Measurements from ENCODE around the gene CFAP44. TPM values are rescaled to one million over a fixed set of nuclear protein-coding genes. Genes with fewer than 3 reads are reported as not detected.

The CFAP44 gene
- total RNA-seq, 1 experiment from 2014 or later = 3.7 TPM

DNA sequence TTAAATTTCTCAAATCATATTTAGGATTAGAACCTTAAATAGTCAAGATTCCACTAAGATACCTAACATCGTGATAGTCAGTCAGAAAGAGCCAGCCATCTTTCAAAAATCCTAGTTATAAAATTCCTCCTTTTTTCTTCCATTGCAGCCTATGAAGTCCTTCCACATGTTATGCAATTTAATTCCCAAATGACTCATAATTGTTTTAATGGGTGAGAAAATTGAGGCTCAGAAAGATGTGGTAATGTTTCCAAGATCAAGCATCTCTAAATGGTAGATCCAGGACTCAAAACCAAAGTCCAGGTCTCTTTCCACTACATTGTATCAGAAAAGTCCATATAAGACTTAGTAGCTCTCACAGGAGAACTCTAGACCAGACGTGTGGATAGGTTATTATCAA is 9.5 kb downstream of the CFAP44 start:
- H3K27ac Mint-ChIP-seq = no peak overlapping the region
- no CpG with 5 or more reads among the region's 2 CpGs for WGBS (ENCODE audit: extremely low coverage, insufficient read length, low lambda C conversion rate)

More for the DNA sequence above, 9.5 kb downstream of the CFAP44 start:
- H3K18ac ChIP-seq (ENCODE audit: insufficient read length, low read depth, low read length) = no peak overlapping the region
- no peak overlapping the region for H3K27ac ChIP-seq (ENCODE audit: insufficient read length, low read depth, low read length)
- no peak overlapping the region for H3T11ph ChIP-seq (ENCODE audit: low read length)
- no peak overlapping the region for H2BK15ac ChIP-seq (ENCODE audit: low read depth, low read length)
- TF ChIP-seq, protein P1, sequence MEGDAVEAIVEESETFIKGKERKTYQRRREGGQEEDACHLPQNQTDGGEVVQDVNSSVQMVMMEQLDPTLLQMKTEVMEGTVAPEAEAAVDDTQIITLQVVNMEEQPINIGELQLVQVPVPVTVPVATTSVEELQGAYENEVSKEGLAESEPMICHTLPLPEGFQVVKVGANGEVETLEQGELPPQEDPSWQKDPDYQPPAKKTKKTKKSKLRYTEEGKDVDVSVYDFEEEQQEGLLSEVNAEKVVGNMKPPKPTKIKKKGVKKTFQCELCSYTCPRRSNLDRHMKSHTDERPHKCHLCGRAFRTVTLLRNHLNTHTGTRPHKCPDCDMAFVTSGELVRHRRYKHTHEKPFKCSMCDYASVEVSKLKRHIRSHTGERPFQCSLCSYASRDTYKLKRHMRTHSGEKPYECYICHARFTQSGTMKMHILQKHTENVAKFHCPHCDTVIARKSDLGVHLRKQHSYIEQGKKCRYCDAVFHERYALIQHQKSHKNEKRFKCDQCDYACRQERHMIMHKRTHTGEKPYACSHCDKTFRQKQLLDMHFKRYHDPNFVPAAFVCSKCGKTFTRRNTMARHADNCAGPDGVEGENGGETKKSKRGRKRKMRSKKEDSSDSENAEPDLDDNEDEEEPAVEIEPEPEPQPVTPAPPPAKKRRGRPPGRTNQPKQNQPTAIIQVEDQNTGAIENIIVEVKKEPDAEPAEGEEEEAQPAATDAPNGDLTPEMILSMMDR (conservative IDR thresholded peaks at IDR 0.05) = no peak
- H3K27me3 Mint-ChIP-seq (ENCODE audit: low read depth) = no peaks in the 10 kb centered on the region
- no peak overlapping the region for H4K91ac ChIP-seq (ENCODE audit: insufficient read length, low read depth, low read length)
- H3K4ac ChIP-seq (ENCODE audit: low read depth, low read length) = no peak overlapping the region
- H4K5ac ChIP-seq (ENCODE audit: insufficient read length, low read depth, low read length) = no peak overlapping the region
- H2BK120ac ChIP-seq (ENCODE audit: low read depth, low read length, poor library complexity, severe bottlenecking) = no peak overlapping the region
- no peaks in the 10 kb centered on the region for H3K36me3 Mint-ChIP-seq (ENCODE audit: insufficient read depth in 1 of 3, low read depth in 3 of 3)
- H3K56ac ChIP-seq (ENCODE audit: insufficient read length, low read depth, low read length) = no peak overlapping the region
- no peak overlapping the region for H3K9ac ChIP-seq (ENCODE audit: extremely low read depth, insufficient read length, low read length)
- no peaks in the 10 kb centered on the region for H3K4me1 Mint-ChIP-seq
- H3K4me3 Mint-ChIP-seq = no peak overlapping the region
- no peak for DNase-seq
- H3K27me3 ChIP-seq (ENCODE audit: insufficient read depth, low read length) = no peaks in the 10 kb centered on the region
- H3K23me2 ChIP-seq (ENCODE audit: insufficient read length, low read depth, low read length, poor library complexity, severe bottlenecking) = no peaks in the 10 kb centered on the region
- H3K9me3 Mint-ChIP-seq = no peaks in the 10 kb centered on the region
- no peaks in the 10 kb centered on the region for H3K9me3 ChIP-seq (ENCODE audit: control insufficient read depth, low read depth, low read length)
- no peak overlapping the region for H2AK5ac ChIP-seq (ENCODE audit: insufficient read length, low read length)
- no peak overlapping the region for H3K23ac ChIP-seq (ENCODE audit: insufficient read length, low read depth, low read length)
- no peak overlapping the region for H3K14ac ChIP-seq (ENCODE audit: insufficient read depth, low read length)
- no peak overlapping the region for H2AFZ ChIP-seq (ENCODE audit: low read length)
- H3K4me2 ChIP-seq (ENCODE audit: insufficient read depth, insufficient read length, low read length) = no peak overlapping the region
- no peak overlapping the region for H4K8ac ChIP-seq (replicated peaks; ENCODE audit: insufficient read length, low read depth, low read length)
- no peaks in the 10 kb centered on the region for H3K79me2 ChIP-seq (ENCODE audit: insufficient read depth, low read length)
- H2BK12ac ChIP-seq (ENCODE audit: insufficient read length, low read depth, low read length) = no peak overlapping the region
- no peak overlapping the region for H2BK5ac ChIP-seq (ENCODE audit: insufficient read length, low read length)
- H3K4me1 ChIP-seq (ENCODE audit: insufficient read depth, low read length) = no peaks in the 10 kb centered on the region
- H2BK20ac ChIP-seq (ENCODE audit: low read depth, low read length, poor library complexity, severe bottlenecking) = no peak overlapping the region
- no peaks in the 10 kb centered on the region for H3K79me1 ChIP-seq (ENCODE audit: insufficient read depth, low read depth, low read length, poor library complexity, severe bottlenecking)
- H4K20me1 ChIP-seq (ENCODE audit: control insufficient read depth, insufficient read depth, insufficient read length) = no peaks in the 10 kb centered on the region

Data from H9 (cell line).